K562 (cell line): ENCODE data around the gene BDP1. TPM values are rescaled to one million over a fixed set of nuclear protein-coding genes. Genes with fewer than 3 reads are reported as not detected.

Source experiments
- BRD4 ChIP-seq: fragments of 200-600 bp; sonication (generic); IDR thresholded peaks from 2 replicates; pipeline ENCODE4 v1.6.1; 2017; ENCODE audit warnings: inconsistent platforms
- BRD9 ChIP-seq: fragments of 450-650 bp; IDR thresholded peaks from 2 replicates; pipeline ENCODE4 v1.6.1; 2018; ENCODE audit warnings: low read depth; ENCODE audit not compliant: partially characterized antibody
- FOSL1 ChIP-seq: fragments of 200-800 bp; sonication (Bioruptor generic); conservative IDR thresholded peaks from 2 replicates; pipeline ENCODE4 v1.6.1; 2016; ENCODE audit warnings: missing genetic modification characterization, missing compliant biosample characterization
- FOXP1 ChIP-seq: sonication (generic); formaldehyde crosslinking; IDR thresholded peaks from 2 replicates; pipeline ENCODE4 v1.8.0; 2022; ENCODE audit warnings: mild to moderate bottlenecking, missing genetic modification reagents
- HNRNPL ChIP-seq: fragments of 200-400 bp; formaldehyde crosslinking; IDR thresholded peaks from 2 replicates; pipeline ENCODE4 v1.6.1; 2017; ENCODE audit warnings: low read depth, mild to moderate bottlenecking, low read length
- KLF10 ChIP-seq: fragments of 250-450 bp; sonication (Bioruptor Pico); IDR thresholded peaks from 2 replicates; pipeline ENCODE4 v1.6.1; 2021; ENCODE audit warnings: matching md5 sums
- MAZ ChIP-seq, 2 experiments: fragments of 450-650 bp in 1 of 2; sonication (generic) in 1 of 2; formaldehyde crosslinking; IDR thresholded peaks in 1 of 2; conservative IDR thresholded peaks in 1 of 2; 2 replicates each; pipeline versions ENCODE4 v1.4.0 to v1.5.0; 2020; ENCODE audit warnings: mild to moderate bottlenecking in 1 of 2, missing genetic modification reagents in 1 of 2
- NEUROD1 ChIP-seq: fragments of 150-350 bp; IDR thresholded peaks from 2 replicates; pipeline ENCODE4 v1.6.1; 2014; ENCODE audit warnings: borderline replicate concordance, low read length, low read depth; ENCODE audit not compliant: partially characterized antibody
- PHF20 ChIP-seq: fragments of 450-650 bp; IDR thresholded peaks from 2 replicates; pipeline ENCODE4 v1.6.1; 2018; ENCODE audit not compliant: partially characterized antibody
- SRF ChIP-seq, 2 experiments: fragments of 250-450, 450-650 bp in 1 of 2; sonication (Bioruptor Pico) in 1 of 2; sonication (generic) in 1 of 2; formaldehyde crosslinking; IDR thresholded peaks; 2 replicates each; pipeline versions ENCODE4 v1.5.0 to v1.5.1; 2020 to 2022; ENCODE audit warnings: mild to moderate bottlenecking in 1 of 2, missing genetic modification reagents in 1 of 2
- ZNF263 ChIP-seq: sonication (generic); formaldehyde crosslinking; IDR thresholded peaks from 2 replicates; pipeline ENCODE4 v1.8.0; 2022; ENCODE audit warnings: mild to moderate bottlenecking, missing genetic modification reagents, borderline replicate concordance
- ZNF316 ChIP-seq: fragments of 450-650 bp; IDR thresholded peaks from 2 replicates; pipeline ENCODE4 v1.6.1; 2016
- polyA plus RNA-seq, 8 experiments: library from polyadenylated mRNA; depleted of rRNA in 4 of 8; stranded (reverse) in 5 of 8; unstranded in 3 of 8; fragments of >200 nt; fragmentation: Nextera tagmentation in 2 of 8; fragmentation: Illumina TruSeq in 1 of 8; extraction: Ambion mirVana in 2 of 8; extraction: Trizol in 1 of 8; gene quantifications; 2 replicates each; pipeline versions ENCODE4 v1.2.1 to v1.2.3, GENCODE V29; 2011 to 2014; ENCODE audit warnings: inconsistent platforms in 1 of 8, missing spikeins in 1 of 8
- total RNA-seq, 7 experiments: library from RNA; depleted of rRNA in 6 of 7; stranded (reverse); fragments of >200 nt in 6 of 7; fragmentation: Illumina TruSeq in 2 of 7; extraction: Trizol in 2 of 7; gene quantifications; 2 replicates each; pipeline versions ENCODE4 v1.2.1 to v1.2.3, GENCODE V29; 2011 to 2021; ENCODE audit warnings: low replicate concordance in 1 of 7
- TF ChIP-seq, protein P1 (sequence below): fragments of 450-650 bp; formaldehyde crosslinking; IDR thresholded peaks from 2 replicates; pipeline ENCODE4 v1.4.0; 2020; ENCODE audit warnings: mild to moderate bottlenecking
- TF ChIP-seq, protein P2 (sequence below): fragments of 200-800 bp; sonication (Bioruptor generic); IDR thresholded peaks from 2 replicates; pipeline ENCODE4 v1.6.1; 2017; ENCODE audit warnings: missing genetic modification characterization, missing compliant biosample characterization
- TF ChIP-seq, protein P3 (sequence below): sonication (generic); formaldehyde crosslinking; IDR thresholded peaks from 2 replicates; pipeline ENCODE4 v1.8.0; 2023; ENCODE audit warnings: mild to moderate bottlenecking, missing genetic modification reagents
- TF ChIP-seq, protein P4 (sequence below): fragments of 250-450 bp; sonication (Bioruptor Pico); IDR thresholded peaks from 2 replicates; pipeline ENCODE4 v1.4.0; 2020; ENCODE audit warnings: borderline replicate concordance
- TF ChIP-seq, protein P5 (sequence below): sonication (generic); formaldehyde crosslinking; IDR thresholded peaks from 2 replicates; pipeline ENCODE4 v1.5.0; 2020; ENCODE audit warnings: missing genetic modification reagents
- TF ChIP-seq, protein P6 (sequence below): fragments of 450-650 bp; IDR thresholded peaks from 2 replicates; pipeline ENCODE4 v1.6.1; 2014; ENCODE audit warnings: low read depth, mild to moderate bottlenecking, moderate library complexity, borderline replicate concordance

The BDP1 gene
- total and polyA plus RNA-seq, 9 of the 15 experiments (the other 6 are each of a cell fraction or from before 2014, with no cell fraction given): 6.9 to 47.3 (median 23.9) TPM

DNA sequence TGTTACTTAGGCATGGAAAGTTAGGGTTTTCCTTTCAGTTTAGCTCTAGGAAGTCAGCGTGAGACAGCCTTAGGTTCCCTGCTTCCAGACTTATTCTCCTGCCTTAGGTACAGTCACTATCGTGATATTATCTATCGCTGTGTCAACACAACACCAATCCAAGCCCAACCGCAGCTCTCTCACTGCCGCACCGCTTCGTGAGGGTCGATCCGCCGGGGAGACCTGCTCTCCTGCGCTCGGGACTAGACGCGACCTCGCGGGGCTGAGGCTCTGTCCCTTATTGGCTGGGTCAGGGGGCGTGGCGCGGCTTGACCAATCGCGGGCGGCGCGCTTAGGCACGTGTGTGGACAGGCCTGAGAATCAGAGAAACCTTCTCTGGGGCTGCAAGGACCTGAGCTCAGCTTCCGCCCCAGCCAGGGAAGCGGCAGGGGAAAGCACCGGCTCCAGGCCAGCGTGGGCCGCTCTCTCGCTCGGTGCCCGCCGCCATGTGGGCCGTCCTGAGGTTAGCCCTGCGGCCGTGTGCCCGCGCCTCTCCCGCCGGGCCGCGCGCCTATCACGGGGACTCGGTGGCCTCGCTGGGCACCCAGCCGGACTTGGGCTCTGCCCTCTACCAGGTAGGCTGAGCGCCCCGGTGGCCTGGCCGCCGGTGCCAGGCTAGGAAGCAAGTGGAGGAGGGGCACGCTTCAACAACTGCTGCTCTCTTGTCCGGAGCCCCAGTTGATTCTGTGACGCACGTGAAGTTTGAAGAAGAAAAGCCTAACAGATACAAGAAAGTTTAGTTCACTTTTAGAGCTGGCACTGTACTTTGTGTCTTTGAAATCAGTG, 131.7 kb downstream of the BDP1 start, which contains the start of gene MCCC2 (continued):
- TF ChIP-seq, protein P1, sequence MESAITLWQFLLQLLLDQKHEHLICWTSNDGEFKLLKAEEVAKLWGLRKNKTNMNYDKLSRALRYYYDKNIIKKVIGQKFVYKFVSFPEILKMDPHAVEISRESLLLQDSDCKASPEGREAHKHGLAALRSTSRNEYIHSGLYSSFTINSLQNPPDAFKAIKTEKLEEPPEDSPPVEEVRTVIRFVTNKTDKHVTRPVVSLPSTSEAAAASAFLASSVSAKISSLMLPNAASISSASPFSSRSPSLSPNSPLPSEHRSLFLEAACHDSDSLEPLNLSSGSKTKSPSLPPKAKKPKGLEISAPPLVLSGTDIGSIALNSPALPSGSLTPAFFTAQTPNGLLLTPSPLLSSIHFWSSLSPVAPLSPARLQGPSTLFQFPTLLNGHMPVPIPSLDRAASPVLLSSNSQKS (CRISPR knock-in tag): no peak
- TF ChIP-seq BRD4 (no peak), NEUROD1 (peak; percentile 40), ZNF263 (CRISPR knock-in tag) (0 out of 2 replicates have a peak, but pooled peaks have one; percentile 3), KLF10 (CRISPR knock-in tag) (no peak), FOSL1 (tag) (peak; percentile 50; the same call in 1 of the 2 replicates), HNRNPL (peak; percentile 71; the same call in 1 of the 2 replicates), SRF (CRISPR knock-in tag; IDR thresholded peaks at IDR 0.05) (0 out of 4 replicates have a peak, but pooled peaks of 1 of the 2 experiments have one; percentile 37), PHF20 (peak; percentile 79), FOXP1 (CRISPR knock-in tag) (peak; percentile 65; the same call in 1 of the 2 replicates), ZNF316 (0 out of 2 replicates have a peak, but pooled peaks have one; percentile 9), MAZ (CRISPR knock-in tag; conservative IDR thresholded peaks at IDR 0.05 in 1 of 2, IDR thresholded peaks at IDR 0.05 in 1 of 2) (peak; percentile 26 to 79; a peak in 2 of 4 replicates), BRD9 (peak; percentile 55)
- TF ChIP-seq, protein P2, sequence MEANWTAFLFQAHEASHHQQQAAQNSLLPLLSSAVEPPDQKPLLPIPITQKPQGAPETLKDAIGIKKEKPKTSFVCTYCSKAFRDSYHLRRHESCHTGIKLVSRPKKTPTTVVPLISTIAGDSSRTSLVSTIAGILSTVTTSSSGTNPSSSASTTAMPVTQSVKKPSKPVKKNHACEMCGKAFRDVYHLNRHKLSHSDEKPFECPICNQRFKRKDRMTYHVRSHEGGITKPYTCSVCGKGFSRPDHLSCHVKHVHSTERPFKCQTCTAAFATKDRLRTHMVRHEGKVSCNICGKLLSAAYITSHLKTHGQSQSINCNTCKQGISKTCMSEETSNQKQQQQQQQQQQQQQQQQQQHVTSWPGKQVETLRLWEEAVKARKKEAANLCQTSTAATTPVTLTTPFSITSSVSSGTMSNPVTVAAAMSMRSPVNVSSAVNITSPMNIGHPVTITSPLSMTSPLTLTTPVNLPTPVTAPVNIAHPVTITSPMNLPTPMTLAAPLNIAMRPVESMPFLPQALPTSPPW (CRISPR knock-in tag): peak; percentile 25; the same call in 1 of the 2 replicates
- TF ChIP-seq, protein P3, sequence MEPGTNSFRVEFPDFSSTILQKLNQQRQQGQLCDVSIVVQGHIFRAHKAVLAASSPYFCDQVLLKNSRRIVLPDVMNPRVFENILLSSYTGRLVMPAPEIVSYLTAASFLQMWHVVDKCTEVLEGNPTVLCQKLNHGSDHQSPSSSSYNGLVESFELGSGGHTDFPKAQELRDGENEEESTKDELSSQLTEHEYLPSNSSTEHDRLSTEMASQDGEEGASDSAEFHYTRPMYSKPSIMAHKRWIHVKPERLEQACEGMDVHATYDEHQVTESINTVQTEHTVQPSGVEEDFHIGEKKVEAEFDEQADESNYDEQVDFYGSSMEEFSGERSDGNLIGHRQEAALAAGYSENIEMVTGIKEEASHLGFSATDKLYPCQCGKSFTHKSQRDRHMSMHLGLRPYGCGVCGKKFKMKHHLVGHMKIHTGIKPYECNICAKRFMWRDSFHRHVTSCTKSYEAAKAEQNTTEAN: 0 out of 2 replicates have a peak, but pooled peaks have one; percentile 34
- TF ChIP-seq, protein P4, sequence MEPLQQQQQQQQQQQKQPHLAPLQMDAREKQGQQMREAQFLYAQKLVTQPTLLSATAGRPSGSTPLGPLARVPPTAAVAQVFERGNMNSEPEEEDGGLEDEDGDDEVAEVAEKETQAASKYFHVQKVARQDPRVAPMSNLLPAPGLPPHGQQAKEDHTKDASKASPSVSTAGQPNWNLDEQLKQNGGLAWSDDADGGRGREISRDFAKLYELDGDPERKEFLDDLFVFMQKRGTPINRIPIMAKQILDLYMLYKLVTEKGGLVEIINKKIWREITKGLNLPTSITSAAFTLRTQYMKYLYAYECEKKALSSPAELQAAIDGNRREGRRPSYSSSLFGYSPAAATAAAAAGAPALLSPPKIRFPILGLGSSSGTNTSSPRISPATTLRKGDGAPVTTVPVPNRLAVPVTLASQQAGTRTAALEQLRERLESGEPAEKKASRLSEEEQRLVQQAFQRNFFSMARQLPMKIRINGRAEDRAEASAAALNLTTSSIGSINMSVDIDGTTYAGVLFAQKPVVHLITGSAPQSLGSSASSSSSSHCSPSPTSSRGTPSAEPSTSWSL (CRISPR knock-in tag): no peak
- TF ChIP-seq, protein P5, sequence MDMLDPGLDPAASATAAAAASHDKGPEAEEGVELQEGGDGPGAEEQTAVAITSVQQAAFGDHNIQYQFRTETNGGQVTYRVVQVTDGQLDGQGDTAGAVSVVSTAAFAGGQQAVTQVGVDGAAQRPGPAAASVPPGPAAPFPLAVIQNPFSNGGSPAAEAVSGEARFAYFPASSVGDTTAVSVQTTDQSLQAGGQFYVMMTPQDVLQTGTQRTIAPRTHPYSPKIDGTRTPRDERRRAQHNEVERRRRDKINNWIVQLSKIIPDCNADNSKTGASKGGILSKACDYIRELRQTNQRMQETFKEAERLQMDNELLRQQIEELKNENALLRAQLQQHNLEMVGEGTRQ: peak; percentile 95
- TF ChIP-seq, protein P6, sequence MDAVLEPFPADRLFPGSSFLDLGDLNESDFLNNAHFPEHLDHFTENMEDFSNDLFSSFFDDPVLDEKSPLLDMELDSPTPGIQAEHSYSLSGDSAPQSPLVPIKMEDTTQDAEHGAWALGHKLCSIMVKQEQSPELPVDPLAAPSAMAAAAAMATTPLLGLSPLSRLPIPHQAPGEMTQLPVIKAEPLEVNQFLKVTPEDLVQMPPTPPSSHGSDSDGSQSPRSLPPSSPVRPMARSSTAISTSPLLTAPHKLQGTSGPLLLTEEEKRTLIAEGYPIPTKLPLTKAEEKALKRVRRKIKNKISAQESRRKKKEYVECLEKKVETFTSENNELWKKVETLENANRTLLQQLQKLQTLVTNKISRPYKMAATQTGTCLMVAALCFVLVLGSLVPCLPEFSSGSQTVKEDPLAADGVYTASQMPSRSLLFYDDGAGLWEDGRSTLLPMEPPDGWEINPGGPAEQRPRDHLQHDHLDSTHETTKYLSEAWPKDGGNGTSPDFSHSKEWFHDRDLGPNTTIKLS: peak; percentile 28; the same call in 1 of the 2 replicates
